Breast epithelium (tissue), 4 donors: Measurements from ENCODE around the gene FUCA2. TPM values are rescaled to one million over a fixed set of nuclear protein-coding genes. Genes with fewer than 3 reads are reported as not detected.
"Not testable (repeated sequence)": the region's sequence is repeated elsewhere in the genome, so short reads cannot be mapped to it uniquely, and the experiment has no call there.

Experiments used
- DNase-seq, 2 donors: peaks; one replicate each; pipeline ENCODE4 v3.0.0-alpha.2; 2019; ENCODE audit warnings: low spot score in 2 of 2
- H3K27ac ChIP-seq, 2 donors: fragments of 200-600 bp; sonication (generic) in 1 of 2; one replicate each; pipeline ENCODE4 v1.5.1; 2016 to 2019; ENCODE audit warnings: mild to moderate bottlenecking in 1 of 2
- H3K27me3 ChIP-seq, 2 donors: fragments of 200-600 bp; sonication (generic) in 1 of 2; one replicate each; pipeline versions ENCODE4 v1.5.1 to v1.6.0; 2017 to 2019; ENCODE audit warnings: control low read depth in 1 of 2, mild to moderate bottlenecking in 1 of 2
- H3K36me3 ChIP-seq: fragments of 200-600 bp; one replicate; pipeline ENCODE4 v1.5.1; 2019
- H3K4me1 ChIP-seq, 2 donors: fragments of 200-600 bp; sonication (generic); one replicate each; pipeline ENCODE4 v1.5.1; 2016 to 2019; ENCODE audit warnings: control low read depth in 1 of 2
- H3K4me3 ChIP-seq, 3 donors: fragments of 200-600 bp; sonication (generic); 1 replicate in 2 of 3; 2 replicates in 1 of 3; pipeline ENCODE4 v1.5.1; 2016 to 2019; ENCODE audit warnings: mild to moderate bottlenecking in 3 of 3, moderate library complexity in 2 of 3
- H3K9me3 ChIP-seq, 2 donors: fragments of 200-600 bp; sonication (generic) in 1 of 2; one replicate each; pipeline ENCODE4 v1.5.1; 2016 to 2019; ENCODE audit warnings: control low read depth in 1 of 2
- POLR2A ChIP-seq: fragments of 450-650 bp; IDR thresholded peaks from one replicate; pipeline ENCODE4 v1.6.1; 2016; ENCODE audit warnings: antibody characterized with exemption, mild to moderate bottlenecking, moderate library complexity
- POLR2AphosphoS5 ChIP-seq, 3 donors: sonication (generic); formaldehyde crosslinking; IDR thresholded peaks; one replicate each; pipeline ENCODE4 v1.6.1; 2017; ENCODE audit warnings: antibody characterized with exemption in 3 of 3
- intact Hi-C: fragments of 100-400 bp; cut with DNase I; formaldehyde crosslinking; loops from one replicate; pipeline ENCODE4 v1.15.1; 2023; ENCODE audit warnings: low total_unique reads
- total RNA-seq, 3 donors: library from RNA; depleted of rRNA; stranded (reverse); fragments of >200 nt; gene quantifications; one replicate each; pipeline ENCODE4 v1.1.0, GENCODE V29; 2016
- TF ChIP-seq, protein P1 (sequence below), 3 donors: fragments of 450-650 bp; IDR thresholded peaks; one replicate each; pipeline ENCODE4 v1.5.1; 2016 to 2017; ENCODE audit warnings: antibody characterized with exemption in 3 of 3, mild to moderate bottlenecking in 3 of 3, moderate library complexity in 3 of 3

FUCA2 gene
- total RNA-seq, 3 donors from 2014 or later: 21.3 to 48.2 (median 25.6) TPM

GRCh38 chr6:143482593-143482992, 28.9 kb downstream of the FUCA2 start:
- Histone ChIP-seq H3K9me3 (no peaks in the 10 kb centered on the region), H3K4me3 (no peak overlapping the region), H3K27ac (no peak overlapping the region), H3K36me3 (no peaks in the 10 kb centered on the region), H3K4me1 (no peaks in the 10 kb centered on the region), H3K27me3 (no peaks in the 10 kb centered on the region)
- DNase-seq: no peak
- intact Hi-C loops: no loop called here
- TF ChIP-seq POLR2AphosphoS5 (IDR thresholded peaks at IDR 0.05) (no peak), POLR2A (no peak)
- TF ChIP-seq, protein P1, sequence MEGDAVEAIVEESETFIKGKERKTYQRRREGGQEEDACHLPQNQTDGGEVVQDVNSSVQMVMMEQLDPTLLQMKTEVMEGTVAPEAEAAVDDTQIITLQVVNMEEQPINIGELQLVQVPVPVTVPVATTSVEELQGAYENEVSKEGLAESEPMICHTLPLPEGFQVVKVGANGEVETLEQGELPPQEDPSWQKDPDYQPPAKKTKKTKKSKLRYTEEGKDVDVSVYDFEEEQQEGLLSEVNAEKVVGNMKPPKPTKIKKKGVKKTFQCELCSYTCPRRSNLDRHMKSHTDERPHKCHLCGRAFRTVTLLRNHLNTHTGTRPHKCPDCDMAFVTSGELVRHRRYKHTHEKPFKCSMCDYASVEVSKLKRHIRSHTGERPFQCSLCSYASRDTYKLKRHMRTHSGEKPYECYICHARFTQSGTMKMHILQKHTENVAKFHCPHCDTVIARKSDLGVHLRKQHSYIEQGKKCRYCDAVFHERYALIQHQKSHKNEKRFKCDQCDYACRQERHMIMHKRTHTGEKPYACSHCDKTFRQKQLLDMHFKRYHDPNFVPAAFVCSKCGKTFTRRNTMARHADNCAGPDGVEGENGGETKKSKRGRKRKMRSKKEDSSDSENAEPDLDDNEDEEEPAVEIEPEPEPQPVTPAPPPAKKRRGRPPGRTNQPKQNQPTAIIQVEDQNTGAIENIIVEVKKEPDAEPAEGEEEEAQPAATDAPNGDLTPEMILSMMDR (IDR thresholded peaks at IDR 0.05): no peak

DNA sequence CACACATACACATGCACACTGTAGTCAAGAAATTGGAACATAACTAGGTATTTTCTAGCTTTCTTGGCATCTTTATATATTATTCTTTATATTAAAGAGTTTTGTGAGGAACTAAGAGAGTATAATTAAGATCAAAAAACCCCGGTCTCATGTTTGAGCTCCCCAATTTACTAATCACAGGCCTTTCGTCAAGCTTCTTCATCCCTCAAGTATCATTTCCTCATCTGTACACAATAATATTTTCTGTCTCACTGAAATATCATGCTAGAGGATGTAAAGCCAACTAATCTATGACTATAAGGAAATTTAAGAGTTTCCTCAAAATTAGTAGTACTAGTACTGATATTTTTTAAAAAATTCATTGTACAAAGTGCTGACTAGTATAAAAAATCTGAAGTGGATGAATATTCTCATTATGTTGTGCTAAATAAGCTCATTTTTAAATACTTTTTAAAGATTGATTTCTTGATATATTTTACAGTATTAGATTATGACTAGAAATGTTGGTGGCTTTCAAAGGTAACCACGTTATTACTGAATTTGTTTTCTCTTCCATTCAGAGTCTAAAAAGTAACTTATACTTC, 32.9 kb downstream of the FUCA2 start:
- Histone ChIP-seq H3K27me3 (no peaks in the 10 kb centered on the region), H3K4me3 (no peak overlapping the region), H3K27ac (no peak overlapping the region), H3K9me3 (no peaks in the 10 kb centered on the region), H3K36me3 (peaks cover 8% of the 10 kb centered on the region), H3K4me1 (no peaks in the 10 kb centered on the region)
- intact Hi-C loops: no loop called here
- no peak for TF ChIP-seq POLR2AphosphoS5 (IDR thresholded peaks at IDR 0.05)
- TF ChIP-seq POLR2A: no peak
- TF ChIP-seq, protein P1 (IDR thresholded peaks at IDR 0.05): no peak
- no peak for DNase-seq

DNA sequence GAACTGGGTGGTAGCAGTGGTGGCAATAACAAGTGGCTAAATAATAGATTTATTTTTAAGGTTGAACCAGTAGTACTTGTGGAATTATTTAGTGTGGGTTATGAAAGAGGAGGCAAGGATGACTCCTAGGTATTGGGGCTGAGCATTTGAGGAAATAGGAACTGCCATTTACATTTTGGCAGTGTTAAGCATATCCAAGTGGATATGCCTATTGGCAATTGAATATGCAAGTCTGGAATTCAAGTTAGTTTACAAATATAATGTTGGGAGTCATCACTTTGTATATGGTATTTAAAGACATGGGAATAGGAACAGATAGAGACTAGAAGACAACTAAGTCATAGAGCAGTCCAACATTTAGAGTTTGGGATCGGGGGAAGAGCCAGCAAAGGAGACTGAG, 35.0 kb downstream of the FUCA2 start:
- H3K9me3 ChIP-seq: no peaks in the 10 kb centered on the region
- no peak for DNase-seq
- no peaks in the 10 kb centered on the region for H3K4me1 ChIP-seq
- TF ChIP-seq POLR2A (no peak), POLR2AphosphoS5 (IDR thresholded peaks at IDR 0.05) (no peak)
- TF ChIP-seq, protein P1 (IDR thresholded peaks at IDR 0.05): no peak
- H3K27ac ChIP-seq: no peak overlapping the region
- H3K36me3 ChIP-seq: peaks cover 8% of the 10 kb centered on the region
- no peak overlapping the region for H3K4me3 ChIP-seq
- intact Hi-C loops: no loop called here
- H3K27me3 ChIP-seq: no peaks in the 10 kb centered on the region

DNA sequence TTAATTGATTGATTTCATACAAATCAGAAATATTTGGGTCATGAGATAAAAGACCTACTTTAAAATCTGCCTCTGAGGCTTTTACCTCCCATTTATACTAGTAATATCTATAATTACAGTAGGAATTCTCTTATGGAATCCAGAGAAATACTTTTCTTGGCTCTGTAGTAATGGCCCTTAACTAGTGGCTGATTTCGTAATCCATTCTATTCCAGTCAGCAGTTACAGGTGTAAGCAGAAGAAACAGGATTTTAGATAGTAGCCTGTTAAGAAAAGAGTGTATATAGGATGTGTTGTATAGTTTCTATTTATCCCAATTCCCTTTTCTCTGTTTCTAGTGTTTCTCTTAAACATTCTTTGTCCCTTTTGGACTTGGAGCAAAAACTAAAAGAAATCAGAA, 39.7 kb downstream of the FUCA2 start:
- H3K27me3 ChIP-seq: no peaks in the 10 kb centered on the region

DNA sequence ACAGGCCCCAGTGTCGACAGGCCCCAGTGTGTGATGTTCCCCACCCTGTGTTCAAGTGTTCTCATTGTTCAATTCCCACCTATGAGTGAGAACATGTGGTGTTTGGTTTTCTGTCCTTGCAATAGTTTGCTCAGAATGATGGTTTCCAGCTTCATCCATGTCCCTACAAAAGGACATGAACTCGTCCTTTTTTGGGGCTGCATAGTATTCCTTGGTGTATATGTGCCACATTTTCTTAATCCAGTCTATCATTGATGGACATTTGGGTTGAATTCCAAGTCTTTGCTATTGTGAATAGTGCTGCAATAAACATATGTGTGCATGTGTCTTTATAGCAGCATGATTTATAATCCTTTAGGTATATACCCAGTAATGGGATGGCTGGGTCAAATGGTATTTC, 42.7 kb downstream of the FUCA2 start:
- H3K4me1 ChIP-seq, H3K9me3 ChIP-seq, H3K36me3 ChIP-seq, H3K4me3 ChIP-seq, intact Hi-C loops, H3K27me3 ChIP-seq, DNase-seq, H3K27ac ChIP-seq: not testable (repeated sequence)

More for the DNA sequence above, 39.7 kb downstream of the FUCA2 start:
- no peaks in the 10 kb centered on the region for H3K9me3 ChIP-seq
- H3K4me1 ChIP-seq: no peaks in the 10 kb centered on the region
- TF ChIP-seq POLR2AphosphoS5 (IDR thresholded peaks at IDR 0.05): no peak
- no peak for TF ChIP-seq POLR2A
- TF ChIP-seq, protein P1 (IDR thresholded peaks at IDR 0.05): no peak
- H3K4me3 ChIP-seq: no peak overlapping the region
- no peak overlapping the region for H3K27ac ChIP-seq
- DNase-seq: no peak
- intact Hi-C loops: no loop called here
- H3K36me3 ChIP-seq: peaks cover 13% of the 10 kb centered on the region

DNA sequence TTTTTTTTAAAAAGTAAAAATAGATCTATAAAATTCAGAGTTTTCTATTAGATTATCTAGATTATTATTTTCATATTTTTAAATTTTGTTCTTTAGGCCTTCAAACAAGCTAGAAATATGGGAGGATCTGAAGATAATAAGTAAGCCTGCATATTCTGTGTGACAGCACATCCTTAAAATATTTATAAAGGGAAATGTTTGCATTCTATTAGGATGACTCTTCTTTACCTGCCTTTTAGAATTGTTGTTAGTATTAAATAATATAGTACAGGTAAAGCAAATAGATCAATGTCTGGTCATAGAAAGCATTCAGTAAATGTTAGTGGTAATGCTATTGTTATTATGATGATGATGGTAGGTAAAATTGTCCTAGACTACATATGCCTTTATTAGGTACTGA, 43.5 kb downstream of the FUCA2 start:
- Histone ChIP-seq H3K9me3 (no peaks in the 10 kb centered on the region), H3K4me1 (no peaks in the 10 kb centered on the region), H3K27me3 (no peaks in the 10 kb centered on the region), H3K4me3 (no peak overlapping the region), H3K36me3 (peaks cover 9% of the 10 kb centered on the region), H3K27ac (no peak overlapping the region)
- TF ChIP-seq, protein P1 (IDR thresholded peaks at IDR 0.05): no peak
- TF ChIP-seq POLR2A (no peak), POLR2AphosphoS5 (IDR thresholded peaks at IDR 0.05) (no peak)
- intact Hi-C loops: no loop called here
- DNase-seq: no peak
